A673 (cell line): ENCODE measurements around the gene CYP26C1. TPM values are rescaled to one million over a fixed set of nuclear protein-coding genes. Genes with fewer than 3 reads are reported as not detected.

Source experiments
- BruUV-seq: library from RNA; stranded (reverse); fragments of 400-500 nt; replicated peaks from 2 replicates; lab custom pipeline; 2021; lab: Mats Ljungman, UMichigan
- CTCF ChIA-PET: fragments of 300-600 bp; sonication (Branson Sonifier 250); formaldehyde crosslinking; loops from one replicate; lab custom pipeline; 2022; ENCODE audit warnings: antibody characterized with exemption; lab: Charles Lee
- POLR2A ChIA-PET: fragments of 300-600 bp; sonication (Branson Sonifier 250); formaldehyde crosslinking; loops from one replicate; lab custom pipeline; 2022; ENCODE audit warnings: antibody characterized with exemption; ENCODE audit not compliant: low non-redundant PET; lab: Charles Lee
- DNase-seq: peaks from one replicate; pipeline ENCODE4 v3.0.0-alpha.2; 2015; ENCODE audit warnings: low spot score
- H3K27ac ChIP-seq: fragments of 200-600 bp; sonication (generic); 2 replicates; pipeline ENCODE4 v1.5.1; 2016; ENCODE audit warnings: mixed run types, low read depth, mild to moderate bottlenecking, mixed read lengths, antibody characterized with exemption, low read length; ENCODE audit not compliant: poor library complexity, severe bottlenecking
- H3K27me3 ChIP-seq: fragments of 200-600 bp; sonication (generic); replicated peaks from 2 replicates; pipeline ENCODE4 v1.6.1; 2017; ENCODE audit warnings: mixed run types, low read depth, mild to moderate bottlenecking, mixed read lengths, antibody characterized with exemption, low read length; ENCODE audit not compliant: insufficient read depth, poor library complexity
- H3K36me3 ChIP-seq: fragments of 200-600 bp; sonication (generic); 2 replicates; pipeline ENCODE4 v1.6.1; 2016; ENCODE audit warnings: mixed run types, mild to moderate bottlenecking, mixed read lengths, antibody characterized with exemption, low read length; ENCODE audit not compliant: insufficient read depth, poor library complexity, severe bottlenecking
- H3K4me1 ChIP-seq: fragments of 200-600 bp; sonication (generic); 2 replicates; pipeline ENCODE4 v1.6.1; 2017; ENCODE audit warnings: mixed run types, mild to moderate bottlenecking, mixed read lengths, antibody characterized with exemption, low read length; ENCODE audit not compliant: insufficient read depth, poor library complexity, severe bottlenecking
- H3K4me3 ChIP-seq: fragments of 200-600 bp; sonication (generic); 2 replicates; pipeline ENCODE4 v1.5.1; 2016; ENCODE audit warnings: low read depth, mixed run types, mild to moderate bottlenecking, mixed read lengths, low read length; ENCODE audit not compliant: poor library complexity, severe bottlenecking
- H3K9me3 ChIP-seq: fragments of 200-600 bp; sonication (generic); 2 replicates; pipeline ENCODE4 v1.6.1; 2016; ENCODE audit warnings: mixed run types, low read depth, mild to moderate bottlenecking, mixed read lengths, antibody characterized with exemption, low read length; ENCODE audit not compliant: poor library complexity, severe bottlenecking
- EZH2 ChIP-seq: fragments of 200-600 bp; sonication (generic); IDR thresholded peaks from 2 replicates; pipeline ENCODE4 v1.6.1; 2017; ENCODE audit warnings: borderline replicate concordance, low read depth, mild to moderate bottlenecking, mixed read lengths, antibody characterized with exemption, low read length; ENCODE audit not compliant: poor library complexity, severe bottlenecking
- intact Hi-C: fragments of 100-400 bp; cut with micrococcal nuclease; formaldehyde crosslinking; loops from one replicate; pipeline ENCODE4 v1.10.0; 2022; ENCODE audit not compliant: unreplicated experiment
- total RNA-seq: library from RNA; stranded (reverse); gene quantifications from 2 replicates; pipeline ENCODE4 v1.2.3, GENCODE V29; 2021
- TF ChIP-seq, protein P1 (sequence below): fragments of 300-800, 200-600 bp; sonication (generic); conservative IDR thresholded peaks from 2 replicates; pipeline ENCODE4 v1.5.1; 2017; ENCODE audit warnings: low read depth, mild to moderate bottlenecking, antibody characterized with exemption, low read length, moderate library complexity, mixed read lengths

Gene CYP26C1
- total RNA-seq, 1 experiment from 2014 or later: 0.13 TPM

DNA sequence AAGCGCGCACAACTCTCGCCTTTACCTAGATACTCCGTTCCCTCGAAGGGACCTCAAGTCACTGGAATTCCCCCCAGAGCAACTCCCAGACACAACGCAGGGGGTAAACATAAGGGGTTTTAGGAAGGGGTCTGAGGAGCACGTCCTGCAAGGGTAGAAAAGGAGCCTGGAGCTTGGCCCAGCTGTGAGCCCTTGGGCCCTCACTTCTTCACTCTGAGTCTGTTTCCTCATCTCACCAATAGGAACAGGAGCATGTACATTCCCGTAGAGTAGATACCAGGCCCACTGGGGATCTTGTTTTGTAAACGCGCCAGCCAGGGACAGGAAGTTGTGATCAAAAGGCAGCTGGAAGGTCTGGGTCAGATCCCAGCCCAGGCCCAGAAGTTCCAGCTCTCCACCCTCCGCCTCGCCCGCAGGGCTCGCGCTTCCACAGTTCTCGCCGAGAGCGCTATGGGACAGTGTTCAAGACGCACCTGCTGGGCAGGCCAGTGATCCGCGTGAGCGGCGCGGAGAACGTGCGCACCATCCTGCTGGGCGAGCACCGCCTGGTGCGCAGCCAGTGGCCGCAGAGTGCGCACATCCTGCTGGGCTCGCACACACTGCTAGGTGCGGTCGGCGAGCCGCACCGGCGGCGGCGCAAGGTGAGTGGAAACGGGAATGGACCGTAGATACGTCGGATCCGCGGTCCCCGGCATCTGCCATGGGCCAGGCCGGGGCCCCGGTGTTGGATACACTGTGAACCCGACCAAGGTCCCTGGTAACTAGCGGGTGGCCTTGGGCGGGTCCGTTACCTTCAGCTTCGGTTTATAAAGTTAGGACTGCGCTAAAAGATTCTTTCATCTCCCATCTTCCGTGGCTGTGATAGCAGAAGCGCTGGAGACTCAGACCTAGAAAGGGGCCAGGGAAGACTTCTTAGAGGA lies 1.3 kb downstream of the CYP26C1 start:
- intact Hi-C loops: no loop called here
- no TSS peak for BruUV-seq
- peak overlapping the region; percentile 15 for H3K4me3 ChIP-seq
- no peak for DNase-seq
- H3K4me1 ChIP-seq: no peaks in the 10 kb centered on the region
- POLR2A ChIA-PET: interaction anchor here (0.6 kb wide), 1 partner anchor 53 kb away, joined by 4 read pairs; no protein-coding TSS in a partner anchor
- TF ChIP-seq, protein P1, sequence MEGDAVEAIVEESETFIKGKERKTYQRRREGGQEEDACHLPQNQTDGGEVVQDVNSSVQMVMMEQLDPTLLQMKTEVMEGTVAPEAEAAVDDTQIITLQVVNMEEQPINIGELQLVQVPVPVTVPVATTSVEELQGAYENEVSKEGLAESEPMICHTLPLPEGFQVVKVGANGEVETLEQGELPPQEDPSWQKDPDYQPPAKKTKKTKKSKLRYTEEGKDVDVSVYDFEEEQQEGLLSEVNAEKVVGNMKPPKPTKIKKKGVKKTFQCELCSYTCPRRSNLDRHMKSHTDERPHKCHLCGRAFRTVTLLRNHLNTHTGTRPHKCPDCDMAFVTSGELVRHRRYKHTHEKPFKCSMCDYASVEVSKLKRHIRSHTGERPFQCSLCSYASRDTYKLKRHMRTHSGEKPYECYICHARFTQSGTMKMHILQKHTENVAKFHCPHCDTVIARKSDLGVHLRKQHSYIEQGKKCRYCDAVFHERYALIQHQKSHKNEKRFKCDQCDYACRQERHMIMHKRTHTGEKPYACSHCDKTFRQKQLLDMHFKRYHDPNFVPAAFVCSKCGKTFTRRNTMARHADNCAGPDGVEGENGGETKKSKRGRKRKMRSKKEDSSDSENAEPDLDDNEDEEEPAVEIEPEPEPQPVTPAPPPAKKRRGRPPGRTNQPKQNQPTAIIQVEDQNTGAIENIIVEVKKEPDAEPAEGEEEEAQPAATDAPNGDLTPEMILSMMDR: no peak
- no peak for TF ChIP-seq EZH2
- H3K9me3 ChIP-seq: no peaks in the 10 kb centered on the region
- no peak overlapping the region for H3K27ac ChIP-seq
- H3K36me3 ChIP-seq: no peaks in the 10 kb centered on the region
- CTCF ChIA-PET: no interaction called here
- H3K27me3 ChIP-seq: peaks cover 25% of the 10 kb centered on the region

DNA sequence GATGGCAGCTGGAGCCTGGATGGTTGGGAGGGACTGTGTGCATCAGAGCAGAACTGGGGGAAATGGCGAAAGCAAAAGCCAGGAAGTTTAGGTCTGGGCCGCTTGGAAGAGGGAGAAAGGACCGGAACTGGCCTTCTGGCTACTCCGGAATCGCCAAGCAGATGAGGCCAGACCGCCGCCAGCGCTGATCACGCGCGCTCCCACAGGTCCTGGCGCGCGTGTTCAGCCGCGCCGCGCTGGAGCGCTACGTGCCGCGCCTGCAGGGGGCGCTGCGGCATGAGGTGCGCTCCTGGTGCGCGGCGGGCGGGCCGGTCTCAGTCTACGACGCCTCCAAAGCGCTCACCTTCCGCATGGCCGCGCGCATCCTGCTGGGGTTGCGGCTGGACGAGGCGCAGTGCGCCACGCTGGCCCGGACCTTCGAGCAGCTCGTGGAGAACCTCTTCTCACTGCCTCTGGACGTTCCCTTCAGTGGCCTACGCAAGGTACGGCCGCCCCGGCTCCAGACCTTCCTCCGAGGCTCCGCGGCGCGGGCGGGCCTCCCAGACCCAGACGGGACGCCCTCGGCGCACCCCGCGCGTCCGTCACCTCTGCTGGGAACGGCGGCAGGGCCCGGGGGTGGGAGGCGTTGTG lies 2.0 kb downstream of the CYP26C1 start:
- H3K9me3 ChIP-seq: no peaks in the 10 kb centered on the region
- H3K27ac ChIP-seq: no peak overlapping the region
- no peak for TF ChIP-seq EZH2
- TF ChIP-seq, protein P1: peak; percentile 59
- DNase-seq: peak; percentile 46
- no peaks in the 10 kb centered on the region for H3K36me3 ChIP-seq
- H3K4me1 ChIP-seq: no peaks in the 10 kb centered on the region
- CTCF ChIA-PET: no interaction called here
- peaks cover 33% of the 10 kb centered on the region for H3K27me3 ChIP-seq
- POLR2A ChIA-PET: no interaction called here
- no TSS peak for BruUV-seq
- peak overlapping the region; percentile 15 for H3K4me3 ChIP-seq
- intact Hi-C loops: no loop called here

GRCh38 chr10:93063144-93063976 lies 2.8 kb downstream of the CYP26C1 start:
- no peak for TF ChIP-seq EZH2
- TF ChIP-seq, protein P1: no peak
- H3K27me3 ChIP-seq: peaks cover 40% of the 10 kb centered on the region
- ChIA-PET POLR2A (no interaction called here), CTCF (no interaction called here)
- H3K9me3 ChIP-seq: no peaks in the 10 kb centered on the region
- intact Hi-C loops: no loop called here
- no peak overlapping the region for H3K4me3 ChIP-seq
- no peak for DNase-seq
- no TSS peak for BruUV-seq
- H3K36me3 ChIP-seq: no peaks in the 10 kb centered on the region
- H3K27ac ChIP-seq: no peak overlapping the region
- no peaks in the 10 kb centered on the region for H3K4me1 ChIP-seq
